Tibial nerve (tissue), 4 donors: ENCODE data around the gene RELA.
"Not testable (repeated sequence)": the region's sequence is repeated elsewhere in the genome, so short reads cannot be mapped to it uniquely, and the experiment has no call there.

ENCODE experiments used
- EP300 ChIP-seq, 2 donors: sonication (generic); formaldehyde crosslinking; IDR thresholded peaks; one replicate each; pipeline ENCODE4 v1.6.1; 2017; ENCODE audit warnings: antibody characterized with exemption in 2 of 2, mild to moderate bottlenecking in 1 of 2
- POLR2A ChIP-seq, 2 donors: fragments of 450-650 bp; IDR thresholded peaks; one replicate each; pipeline ENCODE4 v1.6.1; 2017; ENCODE audit warnings: antibody characterized with exemption in 2 of 2, mild to moderate bottlenecking in 2 of 2, moderate library complexity in 2 of 2
- TF ChIP-seq, protein P1 (sequence below), 5 experiments: fragments of 200-600 bp in 3 of 5; fragments of 450-650 bp in 2 of 5; sonication (generic) in 3 of 5; IDR thresholded peaks; one replicate each; pipeline ENCODE4 v1.5.1; 2016 to 2019; ENCODE audit warnings: antibody characterized with exemption in 5 of 5, mild to moderate bottlenecking in 3 of 5, moderate library complexity in 2 of 5

DNA sequence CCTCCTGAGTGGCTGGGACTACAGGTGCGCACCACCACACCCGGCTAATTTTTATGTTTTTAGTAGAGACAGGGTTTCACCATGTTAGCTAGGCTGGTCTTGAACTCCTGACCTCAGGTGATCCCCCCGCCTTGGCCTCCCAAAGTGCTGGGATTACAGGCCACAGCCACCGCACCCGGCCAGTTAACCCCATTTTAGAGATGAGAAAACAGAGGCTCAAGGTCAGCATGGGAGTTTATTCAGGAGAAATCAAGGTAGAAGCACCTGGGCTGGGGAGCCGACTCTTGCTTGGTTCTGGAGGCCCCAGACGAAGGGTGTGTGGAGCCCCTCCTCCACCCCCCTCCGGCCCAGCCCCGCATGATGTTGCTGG, 23.5 kb downstream of the RELA start:
- TF ChIP-seq, protein P1, sequence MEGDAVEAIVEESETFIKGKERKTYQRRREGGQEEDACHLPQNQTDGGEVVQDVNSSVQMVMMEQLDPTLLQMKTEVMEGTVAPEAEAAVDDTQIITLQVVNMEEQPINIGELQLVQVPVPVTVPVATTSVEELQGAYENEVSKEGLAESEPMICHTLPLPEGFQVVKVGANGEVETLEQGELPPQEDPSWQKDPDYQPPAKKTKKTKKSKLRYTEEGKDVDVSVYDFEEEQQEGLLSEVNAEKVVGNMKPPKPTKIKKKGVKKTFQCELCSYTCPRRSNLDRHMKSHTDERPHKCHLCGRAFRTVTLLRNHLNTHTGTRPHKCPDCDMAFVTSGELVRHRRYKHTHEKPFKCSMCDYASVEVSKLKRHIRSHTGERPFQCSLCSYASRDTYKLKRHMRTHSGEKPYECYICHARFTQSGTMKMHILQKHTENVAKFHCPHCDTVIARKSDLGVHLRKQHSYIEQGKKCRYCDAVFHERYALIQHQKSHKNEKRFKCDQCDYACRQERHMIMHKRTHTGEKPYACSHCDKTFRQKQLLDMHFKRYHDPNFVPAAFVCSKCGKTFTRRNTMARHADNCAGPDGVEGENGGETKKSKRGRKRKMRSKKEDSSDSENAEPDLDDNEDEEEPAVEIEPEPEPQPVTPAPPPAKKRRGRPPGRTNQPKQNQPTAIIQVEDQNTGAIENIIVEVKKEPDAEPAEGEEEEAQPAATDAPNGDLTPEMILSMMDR (IDR thresholded peaks at IDR 0.05): not testable (repeated sequence)
- not testable (repeated sequence) for TF ChIP-seq POLR2A, EP300 (IDR thresholded peaks at IDR 0.05)
